DND-41 (cell line): ENCODE measurements around the gene BAIAP2L2.

ENCODE experiments used
- ATAC-seq: fragments of 200-7000 bp; cut with Tn5 transposase; 3 replicates; pipeline ENCODE4 v1.9.1; 2021; ENCODE audit warnings: low read depth; ENCODE audit not compliant: insufficient read depth
- DNase-seq: peaks from one replicate; pipeline ENCODE4 v3.0.0-alpha.2; 2020
- H2AFZ ChIP-seq: 2 replicates; pipeline ENCODE4 v1.6.0; 2012; ENCODE audit warnings: low read depth, low read length
- H3K27ac ChIP-seq: 2 replicates; pipeline ENCODE4 v1.5.1; 2012; ENCODE audit warnings: low read length, inconsistent platforms
- H3K27me3 ChIP-seq: fragments of 200-600 bp; sonication (generic); 2 replicates; pipeline ENCODE4 v1.6.0; 2012; ENCODE audit warnings: low read length, mild to moderate bottlenecking, inconsistent platforms; ENCODE audit not compliant: insufficient read depth, poor library complexity
- H3K36me3 ChIP-seq: 2 replicates; pipeline ENCODE4 v1.5.1; 2012; ENCODE audit warnings: low read length, inconsistent platforms; ENCODE audit not compliant: insufficient read depth
- H3K4me1 ChIP-seq: 2 replicates; pipeline ENCODE4 v1.5.1; 2012; ENCODE audit warnings: mild to moderate bottlenecking, low read length; ENCODE audit not compliant: insufficient read depth
- H3K4me2 ChIP-seq: 2 replicates; pipeline ENCODE4 v1.6.0; 2012; ENCODE audit warnings: mild to moderate bottlenecking, moderate library complexity, low read length, inconsistent platforms; ENCODE audit not compliant: insufficient read depth
- H3K4me3 ChIP-seq, 2 experiments: fragments of 200-600 bp in 1 of 2; shearing (Covaris generic) in 1 of 2; 2 replicates each; pipeline ENCODE4 v1.5.1; 2012 to 2016; ENCODE audit warnings: inconsistent platforms in 2 of 2, low read length in 2 of 2, mild to moderate bottlenecking in 2 of 2, low read depth in 1 of 2, moderate library complexity in 1 of 2
- H3K79me2 ChIP-seq: 2 replicates; pipeline ENCODE4 v1.6.0; 2012; ENCODE audit warnings: low read length, inconsistent platforms; ENCODE audit not compliant: insufficient read depth
- H3K9ac ChIP-seq: 2 replicates; pipeline ENCODE4 v1.6.0; 2012; ENCODE audit warnings: low read depth, mild to moderate bottlenecking, inconsistent platforms, low read length, moderate library complexity
- H3K9me3 ChIP-seq: 2 replicates; pipeline ENCODE4 v1.5.1; 2012; ENCODE audit warnings: low read length, moderate library complexity, mild to moderate bottlenecking, inconsistent platforms; ENCODE audit not compliant: insufficient read depth, severe bottlenecking
- H4K20me1 ChIP-seq: 2 replicates; pipeline ENCODE4 v1.6.0; 2012; ENCODE audit warnings: low read length; ENCODE audit not compliant: insufficient read depth
- EZH2 ChIP-seq: IDR thresholded peaks from 3 replicates; pipeline ENCODE4 v1.6.1; 2012; ENCODE audit warnings: borderline replicate concordance, low read depth, mild to moderate bottlenecking, moderate library complexity, low read length, inconsistent platforms; ENCODE audit not compliant: severe bottlenecking
- TF ChIP-seq, protein P1 (sequence below): IDR thresholded peaks from 2 replicates; pipeline ENCODE4 v1.5.1; 2012; ENCODE audit warnings: borderline replicate concordance, low read length, moderate library complexity, mild to moderate bottlenecking; ENCODE audit not compliant: poor library complexity, severe bottlenecking; ENCODE audit errors: extremely low read depth

BAIAP2L2 gene

DNA sequence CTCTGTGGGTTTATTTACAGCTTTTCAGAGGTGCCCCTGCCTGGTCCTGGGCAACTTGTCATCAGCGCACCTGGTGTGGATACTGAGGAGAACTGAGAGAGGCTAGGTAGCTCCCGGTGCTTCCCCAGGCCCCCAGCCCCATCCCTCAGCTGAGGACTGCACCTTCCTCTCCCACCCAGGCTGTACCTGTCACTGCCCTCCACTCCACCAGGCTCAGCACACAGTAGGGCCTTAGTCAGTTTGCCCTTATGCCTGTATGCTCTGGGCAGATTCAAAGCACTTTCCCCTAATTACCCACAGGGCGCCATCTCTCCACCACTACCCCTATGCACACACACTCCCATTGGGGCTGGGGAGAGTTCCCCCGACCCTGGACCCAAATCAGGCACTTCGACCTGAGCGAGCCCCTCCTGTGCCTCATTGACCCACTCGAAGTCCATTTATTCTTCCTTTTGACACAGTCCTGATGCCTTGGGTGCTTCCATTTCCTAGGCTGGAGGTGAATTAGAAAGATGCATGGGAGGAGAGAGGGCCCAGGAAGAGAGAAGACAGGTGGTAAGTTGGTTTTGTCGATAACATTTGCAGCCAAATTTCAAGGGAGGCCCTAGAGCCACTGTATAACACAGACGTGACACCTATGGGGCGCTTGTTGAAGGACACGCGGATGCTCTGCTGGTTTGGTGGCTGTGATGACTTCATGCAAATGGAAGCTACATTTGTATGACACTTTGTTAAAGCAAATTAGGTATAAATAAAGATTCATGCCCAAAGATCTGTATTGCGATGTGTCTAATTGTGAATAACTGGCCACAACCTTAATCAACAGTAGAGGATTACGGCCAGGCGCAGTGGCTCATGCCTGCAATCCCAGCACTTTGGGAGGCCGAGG, 67.1 kb downstream of the BAIAP2L2 start:
- Histone ChIP-seq H3K9me3 (no peaks in the 10 kb centered on the region), H3K4me1 (no peaks in the 10 kb centered on the region), H3K4me3 (no peak overlapping the region), H3K27me3 (no peaks in the 10 kb centered on the region), H3K79me2 (no peaks in the 10 kb centered on the region), H2AFZ (no peak overlapping the region), H3K36me3 (no peaks in the 10 kb centered on the region), H3K9ac (no peak overlapping the region), H4K20me1 (no peaks in the 10 kb centered on the region), H3K27ac (no peak overlapping the region), H3K4me2 (no peak overlapping the region)
- TF ChIP-seq, protein P1, sequence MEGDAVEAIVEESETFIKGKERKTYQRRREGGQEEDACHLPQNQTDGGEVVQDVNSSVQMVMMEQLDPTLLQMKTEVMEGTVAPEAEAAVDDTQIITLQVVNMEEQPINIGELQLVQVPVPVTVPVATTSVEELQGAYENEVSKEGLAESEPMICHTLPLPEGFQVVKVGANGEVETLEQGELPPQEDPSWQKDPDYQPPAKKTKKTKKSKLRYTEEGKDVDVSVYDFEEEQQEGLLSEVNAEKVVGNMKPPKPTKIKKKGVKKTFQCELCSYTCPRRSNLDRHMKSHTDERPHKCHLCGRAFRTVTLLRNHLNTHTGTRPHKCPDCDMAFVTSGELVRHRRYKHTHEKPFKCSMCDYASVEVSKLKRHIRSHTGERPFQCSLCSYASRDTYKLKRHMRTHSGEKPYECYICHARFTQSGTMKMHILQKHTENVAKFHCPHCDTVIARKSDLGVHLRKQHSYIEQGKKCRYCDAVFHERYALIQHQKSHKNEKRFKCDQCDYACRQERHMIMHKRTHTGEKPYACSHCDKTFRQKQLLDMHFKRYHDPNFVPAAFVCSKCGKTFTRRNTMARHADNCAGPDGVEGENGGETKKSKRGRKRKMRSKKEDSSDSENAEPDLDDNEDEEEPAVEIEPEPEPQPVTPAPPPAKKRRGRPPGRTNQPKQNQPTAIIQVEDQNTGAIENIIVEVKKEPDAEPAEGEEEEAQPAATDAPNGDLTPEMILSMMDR, result no peak
- TF ChIP-seq EZH2, result no peak
- ATAC-seq (no peak), DNase-seq (no peak)

DNA sequence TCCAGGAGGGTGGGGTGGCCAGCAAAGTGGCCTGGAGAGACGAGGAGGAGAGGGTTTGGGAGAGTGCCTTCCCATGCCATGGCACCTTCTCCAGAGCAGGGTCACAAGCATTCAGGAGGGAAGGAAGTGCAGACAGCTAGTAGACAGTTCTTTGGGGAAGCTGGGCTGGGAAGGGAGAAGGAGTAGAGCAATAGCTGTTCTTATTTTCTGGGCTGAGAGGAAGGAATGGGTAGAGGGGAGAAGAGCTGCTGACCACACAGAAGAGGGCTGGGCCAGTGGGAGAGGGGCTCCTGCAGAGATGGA, 68.0 kb downstream of the BAIAP2L2 start:
- no peak overlapping the region for H3K4me3 ChIP-seq
- no peaks in the 10 kb centered on the region for H3K79me2 ChIP-seq
- H2AFZ ChIP-seq, result no peak overlapping the region
- no peak overlapping the region for H3K9ac ChIP-seq
- H3K4me1 ChIP-seq, result no peaks in the 10 kb centered on the region
- H4K20me1 ChIP-seq, result no peaks in the 10 kb centered on the region
- no peak overlapping the region for H3K27ac ChIP-seq
- no peak for DNase-seq
- TF ChIP-seq EZH2, result no peak
- TF ChIP-seq, protein P1, result no peak
- no peaks in the 10 kb centered on the region for H3K36me3 ChIP-seq
- no peaks in the 10 kb centered on the region for H3K27me3 ChIP-seq
- no peak overlapping the region for H3K4me2 ChIP-seq
- ATAC-seq, result no peak
- H3K9me3 ChIP-seq, result no peaks in the 10 kb centered on the region

DNA sequence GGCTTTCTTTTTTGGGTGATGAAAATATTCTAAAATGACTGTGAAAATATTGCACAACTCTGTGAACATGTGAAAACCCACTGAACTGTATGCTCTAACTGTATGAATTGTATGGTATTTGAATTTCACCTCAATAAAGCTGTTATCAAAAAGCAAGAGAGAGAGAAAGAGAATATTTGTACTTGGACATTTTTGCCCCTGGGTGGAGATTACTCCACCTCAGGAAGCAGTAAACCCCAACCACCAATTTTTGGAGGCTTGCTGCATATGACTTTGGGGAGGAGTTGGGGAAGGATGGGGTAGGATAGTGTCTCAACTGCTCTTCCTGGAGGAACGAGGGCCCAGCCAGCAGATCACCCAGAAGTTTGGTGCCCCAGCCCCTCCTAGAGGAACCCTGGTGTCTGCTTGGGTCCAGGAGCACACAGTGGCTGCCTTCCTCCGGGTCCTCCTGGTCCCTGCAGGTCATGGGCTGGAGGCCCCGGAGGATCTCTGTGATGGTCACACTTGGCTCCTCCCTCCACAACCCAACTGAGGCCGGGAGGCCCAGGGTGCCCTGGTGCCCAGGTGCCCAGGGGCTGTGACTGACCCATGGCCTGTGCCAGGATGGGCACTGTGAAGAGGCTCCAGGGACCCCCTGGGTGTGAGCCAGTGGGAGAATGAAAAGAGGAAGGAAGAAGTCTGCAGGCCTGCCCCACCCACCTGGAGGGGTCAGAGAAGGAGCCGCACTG, 68.6 kb downstream of the BAIAP2L2 start:
- H3K27me3 ChIP-seq, result no peaks in the 10 kb centered on the region
- no peak overlapping the region for H3K9ac ChIP-seq
- H3K27ac ChIP-seq, result no peak overlapping the region
- H3K4me2 ChIP-seq, result no peak overlapping the region
- ATAC-seq (no peak), DNase-seq (no peak)
- H3K4me3 ChIP-seq, result no peak overlapping the region
- TF ChIP-seq EZH2, result no peak
- TF ChIP-seq, protein P1, result no peak
- no peaks in the 10 kb centered on the region for H3K4me1 ChIP-seq
- no peaks in the 10 kb centered on the region for H3K9me3 ChIP-seq
- H3K79me2 ChIP-seq, result no peaks in the 10 kb centered on the region
- no peak overlapping the region for H2AFZ ChIP-seq
- H3K36me3 ChIP-seq, result no peaks in the 10 kb centered on the region
- H4K20me1 ChIP-seq, result no peaks in the 10 kb centered on the region
